ENCODE data around the gene SH3RF1. TPM values are rescaled to one million over a fixed set of nuclear protein-coding genes. Genes with fewer than 3 reads are reported as not detected.

SH3RF1 gene
- total and polyA plus RNA-seq, 10 of the 15 experiments (the other 5 are each of a cell fraction or from before 2014, with no cell fraction given), result 4.5 to 22.5 (median 10.4) TPM

DNA sequence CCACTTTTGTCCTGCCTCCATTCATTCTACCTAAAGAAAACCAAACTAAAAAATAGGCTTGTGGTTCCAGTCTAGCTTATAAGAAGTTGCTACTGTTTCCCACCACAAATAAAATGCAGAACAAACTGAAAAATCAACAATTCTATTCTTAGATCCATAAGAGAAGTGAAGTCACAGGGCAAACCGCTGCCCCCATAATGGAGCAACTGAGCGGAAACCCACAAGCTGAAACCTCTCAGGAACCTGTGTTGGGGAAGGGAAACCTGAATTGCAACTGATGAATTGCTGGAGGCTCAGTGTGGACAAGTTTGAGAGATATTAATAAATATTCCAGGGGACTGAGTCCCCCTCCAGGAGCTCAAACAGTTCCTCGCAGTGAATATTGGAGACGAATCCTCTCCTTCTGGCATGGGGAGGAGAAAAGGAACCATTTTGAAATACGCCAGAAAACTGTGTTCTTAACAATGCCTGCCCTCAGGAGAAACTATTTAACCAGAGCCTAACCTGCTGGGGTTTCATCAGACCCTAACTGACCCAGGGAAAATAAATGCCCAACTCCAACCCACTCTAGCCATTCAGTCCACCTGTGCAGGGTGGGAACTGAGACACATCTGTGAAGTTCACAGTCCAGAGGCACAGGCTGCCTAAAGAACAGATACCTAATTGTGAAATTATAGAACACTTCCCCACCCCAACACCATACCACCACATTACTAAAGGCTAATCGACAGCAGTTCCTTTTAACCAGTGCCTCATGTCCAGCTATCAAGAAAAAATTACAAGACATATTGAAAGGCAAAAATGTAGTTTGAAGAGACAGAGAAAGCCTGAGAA lies 22.8 kb upstream of the SH3RF1 start (continued):
- TF ChIP-seq SUPT20H (IDR thresholded peaks at IDR 0.05; ENCODE audit: borderline replicate concordance, control insufficient read depth, low read depth, low read length) (no peak), STAT3 (IDR thresholded peaks at IDR 0.05; ENCODE audit: low read depth, low read length) (no peak), GABPA (IDR thresholded peaks at IDR 0.05; ENCODE audit: low read depth) (0 out of 2 replicates have a peak, but pooled peaks have one; percentile 15), NR2C2 (IDR thresholded peaks at IDR 0.05; ENCODE audit: borderline replicate concordance, control insufficient read depth, insufficient read length, low read depth) (no peak), FOS (IDR thresholded peaks at IDR 0.05; ENCODE audit: borderline replicate concordance, extremely low read depth, insufficient read length) (no peak), KAT2A (conservative IDR thresholded peaks at IDR 0.05; ENCODE audit: control insufficient read depth, low read depth, low read length) (no peak), IKZF1 (conservative IDR thresholded peaks at IDR 0.05) (peak; percentile 88), SMAD1 (IDR thresholded peaks at IDR 0.05; ENCODE audit: low read depth, partially characterized antibody) (no peak), CHD4 (IDR thresholded peaks at IDR 0.05) (no peak), ETV6 (conservative IDR thresholded peaks at IDR 0.05 in 1 of 2, IDR thresholded peaks at IDR 0.05 in 1 of 2; ENCODE audit: borderline replicate concordance in 1 of 2, low read depth in 1 of 2) (peak in 1 of 2 experiments; percentile 85; a peak in 1 of 4 replicates), SMARCA5 (IDR thresholded peaks at IDR 0.05) (no peak; the same call in 1 of the 2 replicates), PAX8 (IDR thresholded peaks at IDR 0.05) (no peak), FOXK2 (IDR thresholded peaks at IDR 0.05) (no peak), KLF5 (IDR thresholded peaks at IDR 0.05; ENCODE audit: partially characterized antibody) (no peak), CREB1 (IDR thresholded peaks at IDR 0.05; ENCODE audit: low read depth) (peak; percentile 65), NFYB (IDR thresholded peaks at IDR 0.05; ENCODE audit: insufficient read depth, low read depth, low read length) (no peak), ZBED1 (IDR thresholded peaks at IDR 0.05; ENCODE audit: borderline replicate concordance) (peak; percentile 92), BRCA1 (IDR thresholded peaks at IDR 0.05; ENCODE audit: low read depth, low read length) (no peak)
- TF ChIP-seq, protein P1, sequence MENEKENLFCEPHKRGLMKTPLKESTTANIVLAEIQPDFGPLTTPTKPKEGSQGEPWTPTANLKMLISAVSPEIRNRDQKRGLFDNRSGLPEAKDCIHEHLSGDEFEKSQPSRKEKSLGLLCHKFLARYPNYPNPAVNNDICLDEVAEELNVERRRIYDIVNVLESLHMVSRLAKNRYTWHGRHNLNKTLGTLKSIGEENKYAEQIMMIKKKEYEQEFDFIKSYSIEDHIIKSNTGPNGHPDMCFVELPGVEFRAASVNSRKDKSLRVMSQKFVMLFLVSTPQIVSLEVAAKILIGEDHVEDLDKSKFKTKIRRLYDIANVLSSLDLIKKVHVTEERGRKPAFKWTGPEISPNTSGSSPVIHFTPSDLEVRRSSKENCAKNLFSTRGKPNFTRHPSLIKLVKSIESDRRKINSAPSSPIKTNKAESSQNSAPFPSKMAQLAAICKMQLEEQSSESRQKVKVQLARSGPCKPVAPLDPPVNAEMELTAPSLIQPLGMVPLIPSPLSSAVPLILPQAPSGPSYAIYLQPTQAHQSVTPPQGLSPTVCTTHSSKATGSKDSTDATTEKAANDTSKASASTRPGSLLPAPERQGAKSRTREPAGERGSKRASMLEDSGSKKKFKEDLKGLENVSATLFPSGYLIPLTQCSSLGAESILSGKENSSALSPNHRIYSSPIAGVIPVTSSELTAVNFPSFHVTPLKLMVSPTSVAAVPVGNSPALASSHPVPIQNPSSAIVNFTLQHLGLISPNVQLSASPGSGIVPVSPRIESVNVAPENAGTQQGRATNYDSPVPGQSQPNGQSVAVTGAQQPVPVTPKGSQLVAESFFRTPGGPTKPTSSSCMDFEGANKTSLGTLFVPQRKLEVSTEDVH (IDR thresholded peaks at IDR 0.05; ENCODE audit: low read depth, partially characterized antibody), result no peak
- TF ChIP-seq, protein P2, sequence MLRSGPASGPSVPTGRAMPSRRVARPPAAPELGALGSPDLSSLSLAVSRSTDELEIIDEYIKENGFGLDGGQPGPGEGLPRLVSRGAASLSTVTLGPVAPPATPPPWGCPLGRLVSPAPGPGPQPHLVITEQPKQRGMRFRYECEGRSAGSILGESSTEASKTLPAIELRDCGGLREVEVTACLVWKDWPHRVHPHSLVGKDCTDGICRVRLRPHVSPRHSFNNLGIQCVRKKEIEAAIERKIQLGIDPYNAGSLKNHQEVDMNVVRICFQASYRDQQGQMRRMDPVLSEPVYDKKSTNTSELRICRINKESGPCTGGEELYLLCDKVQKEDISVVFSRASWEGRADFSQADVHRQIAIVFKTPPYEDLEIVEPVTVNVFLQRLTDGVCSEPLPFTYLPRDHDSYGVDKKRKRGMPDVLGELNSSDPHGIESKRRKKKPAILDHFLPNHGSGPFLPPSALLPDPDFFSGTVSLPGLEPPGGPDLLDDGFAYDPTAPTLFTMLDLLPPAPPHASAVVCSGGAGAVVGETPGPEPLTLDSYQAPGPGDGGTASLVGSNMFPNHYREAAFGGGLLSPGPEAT (IDR thresholded peaks at IDR 0.05; ENCODE audit: low read depth), result peak; percentile 88
- TF ChIP-seq, protein P3, sequence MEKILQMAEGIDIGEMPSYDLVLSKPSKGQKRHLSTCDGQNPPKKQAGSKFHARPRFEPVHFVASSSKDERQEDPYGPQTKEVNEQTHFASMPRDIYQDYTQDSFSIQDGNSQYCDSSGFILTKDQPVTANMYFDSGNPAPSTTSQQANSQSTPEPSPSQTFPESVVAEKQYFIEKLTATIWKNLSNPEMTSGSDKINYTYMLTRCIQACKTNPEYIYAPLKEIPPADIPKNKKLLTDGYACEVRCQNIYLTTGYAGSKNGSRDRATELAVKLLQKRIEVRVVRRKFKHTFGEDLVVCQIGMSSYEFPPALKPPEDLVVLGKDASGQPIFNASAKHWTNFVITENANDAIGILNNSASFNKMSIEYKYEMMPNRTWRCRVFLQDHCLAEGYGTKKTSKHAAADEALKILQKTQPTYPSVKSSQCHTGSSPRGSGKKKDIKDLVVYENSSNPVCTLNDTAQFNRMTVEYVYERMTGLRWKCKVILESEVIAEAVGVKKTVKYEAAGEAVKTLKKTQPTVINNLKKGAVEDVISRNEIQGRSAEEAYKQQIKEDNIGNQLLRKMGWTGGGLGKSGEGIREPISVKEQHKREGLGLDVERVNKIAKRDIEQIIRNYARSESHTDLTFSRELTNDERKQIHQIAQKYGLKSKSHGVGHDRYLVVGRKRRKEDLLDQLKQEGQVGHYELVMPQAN (conservative IDR thresholded peaks at IDR 0.05), result no peak

Measured in GM12878 (cell line).